Measurements from ENCODE around the gene CCDC78. TPM values are rescaled to one million over a fixed set of nuclear protein-coding genes. Genes with fewer than 3 reads are reported as not detected.

Gene CCDC78
- total RNA-seq, 1 experiment from 2014 or later = 22.9 TPM

GRCh38 chr16:711548-712320 lies 14.5 kb downstream of the CCDC78 start:
- TF ChIP-seq EZH2phosphoT487 (IDR thresholded peaks at IDR 0.05; ENCODE audit: borderline replicate concordance) (no peak), FOSL1 (IDR thresholded peaks at IDR 0.05; ENCODE audit: low read depth) (no peak), CTCF (IDR thresholded peaks at IDR 0.05 in 2 of 3, conservative IDR thresholded peaks at IDR 0.05 in 1 of 3; ENCODE audit: borderline replicate concordance in 1 of 3, insufficient read depth in 1 of 3, low read depth in 2 of 3, low read length in 2 of 3) (peak in 2 of 3 experiments; percentile 82 to 96; a peak in 4 of 6 replicates), ZFX (IDR thresholded peaks at IDR 0.05) (no peak), SIN3A (IDR thresholded peaks at IDR 0.05; ENCODE audit: low read depth) (no peak), JUND (IDR thresholded peaks at IDR 0.05) (no peak), SP1 (IDR thresholded peaks at IDR 0.05; ENCODE audit: low read depth) (no peak)
- ChIA-PET RAD21 (ENCODE audit: low non-redundant PET in 1 of 2, low total read pairs in 2 of 2, uncharacterized antibody in 2 of 2, unreplicated experiment in 2 of 2) (interaction anchor here in 1 of 2 experiments (1.0 to 1.1 kb wide), 2 partner anchors 77 to 93 kb away, joined by 3 read pairs; partner anchors contain the start of genes CHTF18 and RPUSD1), CTCF (interaction anchor here (0.7 to 2.7 kb wide), 14 partner anchors 9 to 391 kb away, joined by 3 to 19 read pairs (median 8); partner anchors contain the start of genes ANTKMT, CCDC78, CHTF18 and HAGHL), POLR2A (interaction anchor here (0.7 to 2.1 kb wide), 4 partner anchors 16 to 77 kb away, joined by 3 to 9 read pairs (median 4); partner anchors contain the start of genes CHTF18 and RPUSD1)
- peak overlapping the region; percentile 59 for H3K4me2 ChIP-seq (ENCODE audit: low read length)
- peak overlapping the region; percentile 55; the same call in 1 of the 2 replicates for H3K27ac ChIP-seq (ENCODE audit: low read depth, low read length)
- ATAC-seq (peak; percentile 57), DNase-seq (ENCODE audit: low read depth, low spot score) (no peak)
- intact Hi-C loops (cut with micrococcal nuclease) = loop anchor here (1.0 to 5.0 kb wide), 3 partner anchors 74 to 346 kb away; no protein-coding TSS in a partner anchor
- no peaks in the 10 kb centered on the region for H3K27me3 ChIP-seq (ENCODE audit: insufficient read depth, low read length)
- H3K4me3 ChIP-seq (replicated peaks in 1 of 2; ENCODE audit: low read depth in 1 of 2, low read length in 2 of 2) = no peak overlapping the region
- H3K4me1 ChIP-seq (ENCODE audit: control insufficient read depth in 1 of 2, insufficient read depth in 2 of 2, low read length in 2 of 2) = peaks cover 21 to 57% of the 10 kb centered on the region in 2 experiments
- peaks cover 10% of the 10 kb centered on the region for H3K79me2 ChIP-seq (ENCODE audit: insufficient read depth, low read length)
- H3K9ac ChIP-seq (ENCODE audit: low read length) = peak overlapping the region; percentile 35
- no peaks in the 10 kb centered on the region for H3K9me2 ChIP-seq (ENCODE audit: insufficient read depth)
- no peaks in the 10 kb centered on the region for H3K36me3 ChIP-seq (ENCODE audit: control insufficient read depth in 1 of 2, insufficient read depth in 2 of 2, low read length in 2 of 2)
- H2AFZ ChIP-seq (ENCODE audit: low read depth, low read length, poor library complexity, severe bottlenecking) = peak overlapping the region; percentile 61
- H3K9me3 ChIP-seq (ENCODE audit: control insufficient read depth in 1 of 2, insufficient read depth in 1 of 2, low read depth in 1 of 2, low read length in 2 of 2) = no peaks in the 10 kb centered on the region
- H4K20me1 ChIP-seq (ENCODE audit: insufficient read depth) = peaks cover 3% of the 10 kb centered on the region; the same call in 1 of the 2 replicates
- BruUV-seq (replicated peaks) = no TSS peak

Measured in HCT116 (cell line).